Subcutaneous adipose tissue (tissue), 4 donors: ENCODE data around the gene BHLHE23. TPM values are rescaled to one million over a fixed set of nuclear protein-coding genes. Genes with fewer than 3 reads are reported as not detected.

Experiments
- CTCF ChIP-seq: fragments of 450-650 bp; IDR thresholded peaks from one replicate; pipeline ENCODE4 v1.5.1; 2016; ENCODE audit warnings: low read depth, mild to moderate bottlenecking, control low read depth, antibody characterized with exemption, moderate library complexity
- total RNA-seq, 4 donors: library from RNA; depleted of rRNA; stranded (reverse); fragments of >200 nt; gene quantifications; one replicate each; pipeline ENCODE4 v1.1.0, GENCODE V29; 2016

Gene BHLHE23
- total RNA-seq, 4 donors from 2014 or later = not detected

DNA sequence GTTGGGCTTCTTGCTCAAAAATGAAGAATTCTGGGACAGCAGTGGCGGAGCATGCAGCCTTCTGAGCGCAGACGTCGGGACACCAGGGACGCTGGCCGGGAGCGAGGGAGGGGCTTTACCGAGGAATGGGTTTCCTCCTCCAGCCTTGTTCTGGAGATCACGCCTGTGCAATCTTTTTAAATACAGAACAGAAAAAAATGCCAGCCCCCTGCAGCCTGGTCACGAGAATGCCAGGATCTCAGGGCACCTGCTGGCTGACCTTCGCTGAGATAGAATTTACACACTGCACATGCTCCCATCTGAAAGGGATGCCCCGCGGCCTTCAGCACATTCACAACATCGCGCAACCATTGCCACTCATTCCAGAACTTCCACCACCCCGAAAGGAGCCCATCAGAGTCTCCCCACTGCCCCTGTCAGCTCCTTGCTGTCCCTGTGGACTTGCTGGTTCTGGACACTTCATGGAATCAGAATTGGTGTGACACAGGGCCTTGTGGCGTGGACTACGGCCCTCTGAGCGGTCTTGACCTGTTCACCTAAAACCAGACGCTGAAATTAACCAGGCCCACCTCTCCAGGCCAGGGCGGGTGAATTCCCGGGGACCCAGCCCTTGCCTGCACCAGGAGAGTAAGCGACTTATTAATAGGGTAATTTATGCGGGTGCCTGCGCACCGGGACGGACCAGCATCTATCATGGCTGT, 20.6 kb upstream of the BHLHE23 start:
- no peak for TF ChIP-seq CTCF

GRCh38 chr20:63026582-63027165, 19.9 kb upstream of the BHLHE23 start:
- no peak for TF ChIP-seq CTCF

DNA sequence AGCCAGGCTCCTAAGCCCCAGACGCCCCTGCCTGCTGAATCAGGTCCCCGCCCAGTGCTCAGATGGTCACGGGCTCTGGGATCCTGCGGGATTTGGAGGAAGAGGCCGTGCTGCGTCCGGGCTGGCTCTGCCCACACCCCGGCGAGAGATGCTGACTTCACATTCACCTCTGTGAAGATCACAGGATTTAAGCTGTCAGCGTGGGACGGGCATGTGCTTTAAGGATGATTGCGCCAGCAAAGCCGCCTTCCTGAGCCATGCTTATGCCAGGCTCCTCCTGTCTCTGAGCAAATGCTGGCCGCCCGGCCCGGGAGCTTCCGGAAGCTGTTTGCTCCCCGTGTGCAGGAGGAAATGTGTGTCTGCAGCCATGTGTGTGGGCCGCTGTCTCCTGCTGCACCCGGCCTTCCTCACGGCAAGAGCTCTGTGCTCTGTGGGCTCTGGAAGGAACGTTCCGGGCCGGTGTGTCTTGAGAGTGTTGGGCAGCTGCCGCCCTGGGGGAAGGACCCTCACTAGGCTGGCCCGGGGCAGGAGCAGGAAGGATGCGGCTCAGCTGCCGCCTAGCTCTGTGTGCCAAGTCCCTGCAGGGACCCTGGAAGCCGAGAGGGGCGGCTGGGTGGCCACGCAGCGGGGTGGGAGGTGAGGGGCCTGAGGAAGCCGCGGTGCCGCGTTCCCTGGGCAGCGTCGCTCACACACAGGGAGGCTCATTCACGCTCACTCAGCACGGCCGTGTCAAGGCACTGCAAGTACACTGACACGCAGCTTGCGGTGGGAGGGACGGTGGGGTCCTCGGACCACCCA, 19.0 kb upstream of the BHLHE23 start:
- TF ChIP-seq CTCF = no peak

DNA sequence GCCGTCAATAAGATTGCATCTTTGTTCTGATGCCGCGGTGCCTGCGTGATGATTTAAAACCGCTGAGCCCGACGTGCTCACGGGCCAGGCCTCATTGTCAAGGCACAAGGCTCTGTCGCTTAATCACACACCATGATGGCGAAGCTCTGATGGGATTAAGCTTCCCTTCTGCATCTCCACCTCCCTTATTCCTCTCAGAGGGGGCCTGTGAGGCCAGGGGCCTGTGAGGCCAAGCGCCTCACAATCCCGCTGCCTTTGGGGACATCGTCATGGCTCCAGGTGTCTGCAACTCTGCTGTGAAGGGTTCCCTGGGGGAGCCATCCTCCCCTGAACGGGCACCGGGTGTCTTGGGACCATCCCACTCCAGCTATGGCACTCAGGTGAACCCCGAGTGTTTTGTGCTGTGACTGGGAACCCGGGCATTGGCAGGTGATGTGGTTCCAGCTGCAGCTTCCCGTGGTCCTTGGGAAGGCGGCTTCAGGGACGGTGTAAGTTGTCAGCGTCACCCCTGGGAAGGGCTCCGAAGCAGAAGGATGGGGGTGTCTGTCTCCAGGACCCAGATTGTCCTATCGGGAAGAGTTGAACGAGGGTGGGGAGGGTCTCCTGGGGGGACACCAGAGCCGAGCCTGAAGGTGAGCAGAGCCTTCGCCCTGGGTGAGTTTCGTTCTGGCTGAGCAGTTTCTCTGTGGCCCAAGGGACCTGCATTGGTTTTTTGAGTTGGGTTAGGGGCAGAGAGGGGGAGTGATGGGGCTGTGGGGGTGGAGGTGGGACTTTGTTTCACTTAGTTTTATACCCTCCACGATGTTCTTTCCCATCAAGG, 18.0 kb upstream of the BHLHE23 start:
- TF ChIP-seq CTCF = no peak

- no peak for TF ChIP-seq CTCF
These were observed 17.3 kb upstream of the BHLHE23 start for GRCh38 chr20:63023936-63024571.

GRCh38 chr20:63023071-63023935, 16.5 kb upstream of the BHLHE23 start:
- no peak for TF ChIP-seq CTCF
